Measurements from ENCODE around the gene ZNF485. TPM values are rescaled to one million over a fixed set of nuclear protein-coding genes. Genes with fewer than 3 reads are reported as not detected.
A peak's percentile ranks its signal among the peaks of the same experiment; 100 is the strongest.

ZNF485 gene
- total RNA-seq, 1 donor from 2014 or later: 5.4 TPM

DNA sequence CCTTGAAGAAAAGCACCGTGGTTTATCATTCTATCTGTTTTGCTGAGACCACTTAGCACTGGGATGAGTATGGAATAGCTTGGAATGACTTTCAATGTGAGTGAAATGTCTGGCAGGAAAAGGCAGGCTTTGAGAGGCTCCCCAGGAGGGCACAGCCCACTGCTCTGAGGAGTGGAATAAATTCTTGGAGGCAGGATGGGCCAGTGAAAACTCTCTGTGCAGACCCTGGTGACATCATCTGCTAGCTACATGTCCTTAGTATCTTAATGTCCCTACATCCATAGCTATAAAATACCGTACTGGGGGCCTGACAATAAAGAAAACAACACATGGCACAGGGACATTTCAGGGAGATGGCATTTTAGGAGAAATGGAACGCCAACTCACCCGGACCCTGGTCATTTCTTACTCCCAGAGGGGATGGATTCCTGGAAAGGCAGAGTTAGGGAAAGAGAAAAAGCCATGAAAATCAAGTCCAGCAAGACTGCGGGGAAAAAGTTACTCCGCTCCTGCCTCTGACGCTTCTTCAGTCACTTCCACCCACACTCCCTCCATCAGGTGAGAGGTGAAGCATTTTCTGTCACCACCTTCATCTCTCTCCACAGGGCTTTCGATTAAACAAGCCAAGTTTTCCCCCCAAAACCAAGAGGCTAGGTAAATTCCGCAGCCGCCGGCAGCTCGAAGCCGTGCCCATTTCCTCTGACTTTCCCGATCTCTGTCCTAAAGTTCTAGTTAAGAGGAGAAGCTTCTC lies 32.8 kb upstream of the ZNF485 start:
- no peaks in the 10 kb centered on the region for H3K27me3 ChIP-seq
- peak overlapping the region; percentile 46 to 60 for H3K4me3 ChIP-seq
- H3K27ac ChIP-seq: peak overlapping the region; percentile 61
- intact Hi-C loops (cut with DNase I): no loop called here
- H3K9me3 ChIP-seq: no peaks in the 10 kb centered on the region
- H3K4me1 ChIP-seq: peaks cover 11% of the 10 kb centered on the region
- H3K36me3 ChIP-seq: no peaks in the 10 kb centered on the region
- no peak for TF ChIP-seq POLR2AphosphoS5 (IDR thresholded peaks at IDR 0.05; ENCODE audit: insufficient read depth in 1 of 2, low read depth in 1 of 2)
- no peak for TF ChIP-seq POLR2A (IDR thresholded peaks at IDR 0.05)
- TF ChIP-seq, protein P1, sequence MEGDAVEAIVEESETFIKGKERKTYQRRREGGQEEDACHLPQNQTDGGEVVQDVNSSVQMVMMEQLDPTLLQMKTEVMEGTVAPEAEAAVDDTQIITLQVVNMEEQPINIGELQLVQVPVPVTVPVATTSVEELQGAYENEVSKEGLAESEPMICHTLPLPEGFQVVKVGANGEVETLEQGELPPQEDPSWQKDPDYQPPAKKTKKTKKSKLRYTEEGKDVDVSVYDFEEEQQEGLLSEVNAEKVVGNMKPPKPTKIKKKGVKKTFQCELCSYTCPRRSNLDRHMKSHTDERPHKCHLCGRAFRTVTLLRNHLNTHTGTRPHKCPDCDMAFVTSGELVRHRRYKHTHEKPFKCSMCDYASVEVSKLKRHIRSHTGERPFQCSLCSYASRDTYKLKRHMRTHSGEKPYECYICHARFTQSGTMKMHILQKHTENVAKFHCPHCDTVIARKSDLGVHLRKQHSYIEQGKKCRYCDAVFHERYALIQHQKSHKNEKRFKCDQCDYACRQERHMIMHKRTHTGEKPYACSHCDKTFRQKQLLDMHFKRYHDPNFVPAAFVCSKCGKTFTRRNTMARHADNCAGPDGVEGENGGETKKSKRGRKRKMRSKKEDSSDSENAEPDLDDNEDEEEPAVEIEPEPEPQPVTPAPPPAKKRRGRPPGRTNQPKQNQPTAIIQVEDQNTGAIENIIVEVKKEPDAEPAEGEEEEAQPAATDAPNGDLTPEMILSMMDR (IDR thresholded peaks at IDR 0.05): no peak
- DNase-seq (ENCODE audit: extremely low spot score in 2 of 2): no peak

DNA sequence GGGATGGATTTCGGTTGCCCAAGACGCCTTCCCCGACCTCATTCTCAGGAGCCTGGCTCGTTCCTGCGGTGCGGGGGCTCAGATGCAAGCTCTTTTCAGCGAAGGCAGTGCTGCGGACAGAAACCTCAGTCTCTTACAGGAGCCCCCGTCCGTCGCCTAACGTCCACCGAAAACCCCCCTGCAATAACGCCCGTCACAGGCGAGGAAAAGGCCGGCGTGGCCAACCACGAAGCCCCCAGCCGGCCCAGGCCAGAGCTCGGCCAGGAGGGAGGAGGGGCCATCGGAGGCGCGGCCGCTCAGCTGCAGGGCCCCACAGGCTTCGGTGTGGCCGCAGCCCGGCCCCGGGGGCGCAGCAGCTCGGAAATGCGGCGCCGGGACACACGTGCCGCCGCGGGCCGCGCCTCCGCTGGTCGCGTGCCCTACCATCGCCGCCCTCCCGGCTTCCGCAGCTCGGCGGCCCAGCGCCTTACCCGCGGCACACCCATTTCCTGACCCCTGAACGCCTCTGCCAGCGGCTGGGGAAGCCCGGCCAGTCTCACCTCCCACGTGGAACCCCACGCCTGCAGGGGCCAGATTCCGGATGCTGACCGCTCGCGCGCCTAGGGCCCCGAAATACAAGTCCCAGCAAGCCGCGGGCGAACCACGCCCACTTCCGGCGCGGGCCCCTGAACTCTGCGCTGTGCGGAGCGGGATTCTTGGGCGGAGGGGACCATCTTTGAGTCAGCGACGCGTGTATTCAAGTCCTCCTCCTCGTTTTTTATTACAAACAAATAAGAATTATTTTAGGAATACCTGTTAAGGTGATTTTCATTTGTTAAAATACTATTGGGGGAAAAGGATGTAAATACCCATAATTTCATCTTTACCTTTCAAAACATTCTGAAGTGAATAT lies 32.0 kb upstream of the ZNF485 start, which contains the start of gene ZNF239:
ZNF239 (minus strand) TSS at position 616 of the 892 bp plus-strand sequence. CDS start 16,537 bp downstream, outside the sequence.
- Histone ChIP-seq H3K36me3 (no peaks in the 10 kb centered on the region), H3K27me3 (no peaks in the 10 kb centered on the region), H3K9me3 (no peaks in the 10 kb centered on the region), H3K4me3 (peak within 1 kb of the TSS; percentile 46 to 60), H3K27ac (peak within 1 kb of the TSS; percentile 61), H3K4me1 (peaks cover 11% of the 10 kb centered on the region)
- intact Hi-C loops (cut with DNase I): no loop called here
- DNase-seq (ENCODE audit: extremely low spot score in 2 of 2): peak in 1 of 2 donors; percentile 92
- TF ChIP-seq, protein P1 (IDR thresholded peaks at IDR 0.05): no peak
- TF ChIP-seq POLR2AphosphoS5 (IDR thresholded peaks at IDR 0.05; ENCODE audit: insufficient read depth in 1 of 2, low read depth in 1 of 2): peak; percentile 74 to 85

DNA sequence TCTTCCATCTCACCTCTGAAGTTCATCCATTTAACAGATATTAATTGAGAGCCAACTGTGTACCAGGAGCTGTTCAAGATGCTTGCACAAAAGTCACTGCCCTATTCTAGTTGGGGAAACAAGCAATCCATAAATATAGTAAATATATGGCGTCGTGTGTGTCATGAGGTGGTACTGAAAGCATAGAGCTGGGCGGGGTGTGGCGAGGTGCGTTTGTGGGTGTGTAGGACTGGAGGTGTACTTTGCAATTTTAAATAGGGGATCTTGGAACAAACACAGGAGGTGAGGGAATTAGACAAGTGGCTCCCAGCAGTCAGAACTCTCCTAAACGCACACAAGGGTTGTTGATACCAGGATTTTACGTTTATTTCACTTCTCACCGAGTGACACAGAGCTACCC lies 31.3 kb upstream of the ZNF485 start:
- H3K9me3 ChIP-seq: no peaks in the 10 kb centered on the region
- H3K36me3 ChIP-seq: no peaks in the 10 kb centered on the region
- H3K4me3 ChIP-seq: peak overlapping the region; percentile 46 to 60
- intact Hi-C loops (cut with DNase I): no loop called here
- peaks cover 11% of the 10 kb centered on the region for H3K4me1 ChIP-seq
- no peak for DNase-seq (ENCODE audit: extremely low spot score in 2 of 2)
- no peaks in the 10 kb centered on the region for H3K27me3 ChIP-seq
- TF ChIP-seq, protein P1 (IDR thresholded peaks at IDR 0.05): no peak
- TF ChIP-seq POLR2AphosphoS5 (IDR thresholded peaks at IDR 0.05; ENCODE audit: insufficient read depth in 1 of 2, low read depth in 1 of 2): no peak
- no peak for TF ChIP-seq POLR2A (IDR thresholded peaks at IDR 0.05)
- peak overlapping the region; percentile 61 for H3K27ac ChIP-seq

DNA sequence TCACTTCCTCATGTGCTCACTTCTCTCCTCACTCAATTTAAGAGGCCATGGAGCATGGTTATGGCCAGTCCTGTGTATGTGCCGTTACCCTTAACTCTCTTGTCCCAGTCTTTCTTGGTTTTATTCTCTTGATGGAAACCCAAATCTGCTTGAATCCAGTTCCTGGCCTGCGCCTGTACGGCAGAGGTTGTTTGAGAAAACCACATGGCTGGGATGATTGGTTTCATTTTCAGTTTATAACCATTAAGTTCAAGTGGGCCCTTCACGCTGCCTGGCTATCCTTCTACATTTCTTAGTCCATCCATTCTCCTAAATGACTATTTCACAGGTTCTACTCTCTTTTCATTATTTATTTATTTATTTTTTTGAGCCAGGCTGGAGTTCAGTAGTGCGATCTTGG lies 30.2 kb upstream of the ZNF485 start:
- Histone ChIP-seq H3K4me1 (peaks cover 11% of the 10 kb centered on the region), H3K4me3 (no peak overlapping the region), H3K27ac (no peak overlapping the region), H3K36me3 (no peaks in the 10 kb centered on the region), H3K27me3 (no peaks in the 10 kb centered on the region), H3K9me3 (no peaks in the 10 kb centered on the region)
- DNase-seq (ENCODE audit: extremely low spot score in 2 of 2): no peak
- intact Hi-C loops (cut with DNase I): no loop called here
- TF ChIP-seq, protein P1 (IDR thresholded peaks at IDR 0.05): no peak
- no peak for TF ChIP-seq POLR2A (IDR thresholded peaks at IDR 0.05)
- TF ChIP-seq POLR2AphosphoS5 (IDR thresholded peaks at IDR 0.05; ENCODE audit: insufficient read depth in 1 of 2, low read depth in 1 of 2): no peak
